Type B pancreatic cell (in vitro differentiated cells): ENCODE measurements around the gene TMEM97. TPM values are rescaled to one million over a fixed set of nuclear protein-coding genes. Genes with fewer than 3 reads are reported as not detected.

Source experiments
- DNase-seq: peaks from one replicate; pipeline ENCODE4 v3.0.0; 2021; ENCODE audit warnings: mixed read lengths; ENCODE audit not compliant: unreplicated experiment; ENCODE audit errors: extremely low spot score
- H3K27ac Mint-ChIP-seq: 2 replicates; pipeline ENCODE4 v1.8.0; 2021; ENCODE audit warnings: mild to moderate bottlenecking, mixed read lengths
- H3K27me3 Mint-ChIP-seq: 2 replicates; pipeline ENCODE4 v1.8.0; 2021; ENCODE audit warnings: mixed read lengths
- H3K36me3 Mint-ChIP-seq: 2 replicates; pipeline ENCODE4 v1.8.0; 2021; ENCODE audit warnings: mixed read lengths
- H3K4me1 Mint-ChIP-seq: one replicate; pipeline ENCODE4 v1.8.0; 2021; ENCODE audit warnings: mixed read lengths; ENCODE audit not compliant: unreplicated experiment
- H3K4me3 Mint-ChIP-seq: 2 replicates; pipeline ENCODE4 v1.8.0; 2021; ENCODE audit warnings: mild to moderate bottlenecking, mixed read lengths
- H3K9me3 Mint-ChIP-seq: 2 replicates; pipeline ENCODE4 v1.8.0; 2021; ENCODE audit warnings: mixed read lengths
- CTCF ChIP-seq: fragments of 200-600 bp; sonication (generic); conservative IDR thresholded peaks from 2 replicates; pipeline ENCODE4 v1.5.0; 2021; ENCODE audit warnings: antibody characterized with exemption, mild to moderate bottlenecking
- total RNA-seq: library from RNA; stranded (reverse); gene quantifications from 2 replicates; pipeline ENCODE4 v1.2.1, GENCODE V29; 2021; ENCODE audit warnings: low replicate concordance

The TMEM97 gene
- total RNA-seq, 1 donor from 2014 or later = 99.9 TPM

- peaks cover 44% of the 10 kb centered on the region for H3K4me1 Mint-ChIP-seq
- peak overlapping the region; percentile 45 for H3K4me3 Mint-ChIP-seq
- no peaks in the 10 kb centered on the region for H3K27me3 Mint-ChIP-seq
- DNase-seq = peak; percentile 29
- peak overlapping the region; percentile 63 for H3K27ac Mint-ChIP-seq
- H3K36me3 Mint-ChIP-seq = peaks cover 24% of the 10 kb centered on the region
- TF ChIP-seq CTCF = no peak
- no peaks in the 10 kb centered on the region for H3K9me3 Mint-ChIP-seq
These were observed 6.2 kb downstream of the TMEM97 start for GRCh38 chr17:28325211-28325610.

GRCh38 chr17:28326114-28326513 lies 7.1 kb downstream of the TMEM97 start:
- H3K27me3 Mint-ChIP-seq = no peaks in the 10 kb centered on the region
- H3K9me3 Mint-ChIP-seq = no peaks in the 10 kb centered on the region
- H3K27ac Mint-ChIP-seq = peak overlapping the region; percentile 63
- peaks cover 24% of the 10 kb centered on the region for H3K36me3 Mint-ChIP-seq
- H3K4me1 Mint-ChIP-seq = peaks cover 37% of the 10 kb centered on the region
- no peak for TF ChIP-seq CTCF
- peak overlapping the region; percentile 50 for H3K4me3 Mint-ChIP-seq
- peak; percentile 39 for DNase-seq

- no peak overlapping the region for H3K4me3 Mint-ChIP-seq
- no peaks in the 10 kb centered on the region for H3K27me3 Mint-ChIP-seq
- H3K9me3 Mint-ChIP-seq = no peaks in the 10 kb centered on the region
- no peak overlapping the region for H3K27ac Mint-ChIP-seq
- DNase-seq = peak; percentile 47
- no peak for TF ChIP-seq CTCF
- H3K36me3 Mint-ChIP-seq = peaks cover 24% of the 10 kb centered on the region
- H3K4me1 Mint-ChIP-seq = peaks cover 33% of the 10 kb centered on the region
These were observed 8.1 kb downstream of the TMEM97 start for GRCh38 chr17:28327031-28327607.

GRCh38 chr17:28327709-28328108 lies 8.7 kb downstream of the TMEM97 start:
- peaks cover 29% of the 10 kb centered on the region for H3K4me1 Mint-ChIP-seq
- H3K27ac Mint-ChIP-seq = peak overlapping the region; percentile 20
- no peak for TF ChIP-seq CTCF
- DNase-seq = no peak
- H3K36me3 Mint-ChIP-seq = peaks cover 21% of the 10 kb centered on the region
- H3K27me3 Mint-ChIP-seq = no peaks in the 10 kb centered on the region
- H3K4me3 Mint-ChIP-seq = no peak overlapping the region
- no peaks in the 10 kb centered on the region for H3K9me3 Mint-ChIP-seq

GRCh38 chr17:28328325-28328724 lies 9.3 kb downstream of the TMEM97 start:
- Mint-ChIP-seq H3K27ac (peak overlapping the region; percentile 20), H3K36me3 (peaks cover 18% of the 10 kb centered on the region)

More at GRCh38 chr17:28328325-28328724, 9.3 kb downstream of the TMEM97 start:
- Mint-ChIP-seq H3K4me3 (no peak overlapping the region), H3K27me3 (no peaks in the 10 kb centered on the region), H3K9me3 (no peaks in the 10 kb centered on the region), H3K4me1 (peaks cover 24% of the 10 kb centered on the region)
- DNase-seq = no peak
- no peak for TF ChIP-seq CTCF
